Left lobe of liver (tissue), 2 donors: ENCODE results near the gene TRIM46. TPM values are rescaled to one million over a fixed set of nuclear protein-coding genes. Genes with fewer than 3 reads are reported as not detected.
"Not testable (repeated sequence)": the region's sequence is repeated elsewhere in the genome, so short reads cannot be mapped to it uniquely, and the experiment has no call there.

Experiments used
- ATAC-seq: fragments of 200-7000 bp; cut with Tn5 transposase; one replicate; pipeline ENCODE4 v1.9.1; 2020; ENCODE audit warnings: mild to moderate bottlenecking, moderate library complexity
- DNase-seq: peaks from one replicate; pipeline ENCODE4 v3.0.0-alpha.2; 2020; ENCODE audit warnings: low spot score
- total RNA-seq: library from RNA; stranded (reverse); gene quantifications from one replicate; pipeline ENCODE4 v1.2.1, GENCODE V29; 2021
- donor health status: DM: no; HTN: no; CAD: no; lungs with moderate emphysema.
- donor health status: DM: no; HTN: yes; CAD: no.

Gene TRIM46
- total RNA-seq, 1 donor from 2014 or later = 0.23 TPM

- not testable (repeated sequence) for ATAC-seq, DNase-seq
Observed at GRCh38 chr1:155225404-155225759, 51.7 kb downstream of the TRIM46 start.

GRCh38 chr1:155226188-155226909 is 52.7 kb downstream of the TRIM46 start:
- ATAC-seq (peak; percentile 31), DNase-seq (no peak)

GRCh38 chr1:155226910-155227260 is 53.2 kb downstream of the TRIM46 start:
- peak; percentile 62 for ATAC-seq
- DNase-seq = peak; percentile 61

GRCh38 chr1:155227261-155228095 is 53.8 kb downstream of the TRIM46 start:
- DNase-seq = peak; percentile 97
- peak; percentile 98 for ATAC-seq

- no peak for DNase-seq
- ATAC-seq = no peak
Observed at GRCh38 chr1:155228096-155228427, 54.4 kb downstream of the TRIM46 start.

- not testable (repeated sequence) for ATAC-seq, DNase-seq
Observed at GRCh38 chr1:155231302-155231701, 57.7 kb downstream of the TRIM46 start.

- not testable (repeated sequence) for DNase-seq, ATAC-seq
Observed at GRCh38 chr1:155232001-155232978, 58.6 kb downstream of the TRIM46 start.

- not testable (repeated sequence) for ATAC-seq, DNase-seq
Observed at GRCh38 chr1:155233502-155233901, 59.9 kb downstream of the TRIM46 start.

Other genes starting within 250 kb of the TRIM46 start
- 40.2 TPM for gene PMVK, start 237.1 kb upstream of the TRIM46 start, total RNA-seq
- 21.3 TPM for gene PBXIP1, start 217.8 kb upstream of the TRIM46 start, total RNA-seq
- gene PYGO2, start 212.1 kb upstream of the TRIM46 start, total RNA-seq = 10.5 TPM
- 43.0 TPM for gene SHC1, start 203.1 kb upstream of the TRIM46 start, total RNA-seq
- gene CKS1B, start 199.2 kb upstream of the TRIM46 start, total RNA-seq = 14.2 TPM
- gene FLAD1, start 190.5 kb upstream of the TRIM46 start, total RNA-seq = 21.9 TPM
- gene LENEP, start 180.3 kb upstream of the TRIM46 start, total RNA-seq = not detected
- gene ZBTB7B, start 171.0 kb upstream of the TRIM46 start, total RNA-seq = 89.5 TPM
- 1.4 TPM for gene DCST2, start 140.1 kb upstream of the TRIM46 start, total RNA-seq
- 0.13 TPM for gene DCST1, start 140.0 kb upstream of the TRIM46 start, total RNA-seq
- 21.4 TPM for gene ADAM15, start 122.5 kb upstream of the TRIM46 start, total RNA-seq
- 3.3 TPM for gene EFNA4, start 110.1 kb upstream of the TRIM46 start, total RNA-seq
- 0.43 TPM for gene EFNA3, start 95.0 kb upstream of the TRIM46 start, total RNA-seq
- gene EFNA1, start 46.0 kb upstream of the TRIM46 start, total RNA-seq = 85.1 TPM
- gene SLC50A1, start 38.0 kb upstream of the TRIM46 start, total RNA-seq = 22.4 TPM
- 76.8 TPM for gene DPM3, start 33.3 kb upstream of the TRIM46 start, total RNA-seq
- 75.6 TPM for gene KRTCAP2, start 545 bp upstream of the TRIM46 start, total RNA-seq
- 16.8 TPM for gene THBS3, start 34.0 kb downstream of the TRIM46 start, total RNA-seq
- gene MTX1, start 34.8 kb downstream of the TRIM46 start, total RNA-seq = 22.6 TPM
- 9.6 TPM for gene ENTREP3, start 81.6 kb downstream of the TRIM46 start, total RNA-seq
- gene SCAMP3, start 88.5 kb downstream of the TRIM46 start, total RNA-seq = 24.9 TPM
- 22.6 TPM for gene CLK2, start 99.7 kb downstream of the TRIM46 start, total RNA-seq
- gene HCN3, start 103.6 kb downstream of the TRIM46 start, total RNA-seq = 2.5 TPM
- gene PKLR, start 127.6 kb downstream of the TRIM46 start, total RNA-seq = 109 TPM
- gene FDPS, start 135.0 kb downstream of the TRIM46 start, total RNA-seq = 266 TPM
- 8.5 TPM for gene RUSC1, start 147.0 kb downstream of the TRIM46 start, total RNA-seq